PC-9 (cell line): Measurements from ENCODE around the gene MYH11. TPM values are rescaled to one million over a fixed set of nuclear protein-coding genes. Genes with fewer than 3 reads are reported as not detected.

ENCODE experiments used
- BruUV-seq: library from RNA; stranded (reverse); fragments of 400-500 nt; replicated peaks from 2 replicates; lab custom pipeline; 2021; lab: Mats Ljungman, UMichigan
- CTCF ChIA-PET: fragments of 300-600 bp; sonication (Branson Sonifier 250); formaldehyde crosslinking; loops from one replicate; lab custom pipeline; 2022; ENCODE audit warnings: antibody characterized with exemption; lab: Charles Lee
- POLR2A ChIA-PET: fragments of 300-600 bp; sonication (Branson Sonifier 250); formaldehyde crosslinking; loops from one replicate; lab custom pipeline; 2022; ENCODE audit warnings: antibody characterized with exemption; ENCODE audit not compliant: unreplicated experiment; lab: Charles Lee
- DNase-seq, 2 experiments: peaks; one replicate each; pipeline versions ENCODE4 v3.0.0 to v3.0.0-alpha.2; 2015 to 2022; ENCODE audit warnings: mixed read lengths in 1 of 2
- H2AFZ ChIP-seq: fragments of 200-600 bp; sonication (generic); 2 replicates; pipeline ENCODE4 v1.8.1; 2017; ENCODE audit warnings: antibody characterized with exemption
- H3F3A ChIP-seq: fragments of 200-600 bp; sonication (generic); 2 replicates; pipeline ENCODE4 v1.8.1; 2017; ENCODE audit warnings: antibody characterized with exemption, mild to moderate bottlenecking, low read depth; ENCODE audit not compliant: insufficient read depth
- H3K27ac ChIP-seq: fragments of 200-600 bp; sonication (generic); 2 replicates; pipeline ENCODE4 v1.6.1; 2016; ENCODE audit warnings: mixed run types
- H3K27me3 ChIP-seq: fragments of 200-600 bp; sonication (generic); 2 replicates; pipeline ENCODE4 v1.6.1; 2016; ENCODE audit warnings: low read depth, mixed run types; ENCODE audit not compliant: insufficient read depth
- H3K36me3 ChIP-seq: fragments of 200-600 bp; sonication (generic); 2 replicates; pipeline ENCODE4 v1.6.1; 2016; ENCODE audit warnings: low read depth, mixed run types
- H3K4me1 ChIP-seq: fragments of 200-600 bp; sonication (generic); replicated peaks from 2 replicates; pipeline ENCODE4 v1.6.1; 2016; ENCODE audit warnings: mixed run types; ENCODE audit not compliant: insufficient read depth
- H3K4me2 ChIP-seq: fragments of 200-600 bp; sonication (generic); 2 replicates; pipeline ENCODE4 v1.6.1; 2017; ENCODE audit warnings: mixed run types
- H3K4me3 ChIP-seq: fragments of 200-600 bp; sonication (generic); 2 replicates; pipeline ENCODE4 v1.6.1; 2016; ENCODE audit warnings: mixed run types
- H3K79me2 ChIP-seq: fragments of 200-600 bp; sonication (generic); 2 replicates; pipeline ENCODE4 v1.6.1; 2017; ENCODE audit warnings: low read depth, mixed run types
- H3K9me2 ChIP-seq: fragments of 200-600 bp; sonication (generic); 2 replicates; pipeline ENCODE4 v1.8.1; 2017; ENCODE audit warnings: mild to moderate bottlenecking; ENCODE audit not compliant: insufficient read depth
- H3K9me3 ChIP-seq: fragments of 200-600 bp; sonication (generic); 2 replicates; pipeline ENCODE4 v1.8.1; 2016; ENCODE audit warnings: low read depth; ENCODE audit not compliant: insufficient read depth
- H4K20me1 ChIP-seq: fragments of 200-600 bp; sonication (generic); 2 replicates; pipeline ENCODE4 v1.8.1; 2017; ENCODE audit not compliant: insufficient read depth
- EZH2 ChIP-seq: fragments of 200-600 bp; sonication (generic); IDR thresholded peaks from 2 replicates; pipeline ENCODE4 v1.8.0; 2017; ENCODE audit warnings: antibody characterized with exemption, low read depth
- intact Hi-C: fragments of 100-400 bp; cut with micrococcal nuclease; formaldehyde crosslinking; loops from one replicate; pipeline ENCODE4 v1.10.0; 2022; ENCODE audit not compliant: unreplicated experiment
- total RNA-seq: library from RNA; stranded (reverse); gene quantifications from 2 replicates; pipeline ENCODE4 v1.2.3, GENCODE V29; 2021
- TF ChIP-seq, protein P1 (sequence below): fragments of 200-600 bp; sonication (generic); conservative IDR thresholded peaks from 2 replicates; pipeline ENCODE4 v1.6.1; 2017; ENCODE audit warnings: mixed run types, antibody characterized with exemption, mild to moderate bottlenecking, moderate library complexity

MYH11 gene
- total RNA-seq, 1 experiment from 2014 or later, result 0.11 TPM

- intact Hi-C loops, result no loop called here
- POLR2A ChIA-PET, result no interaction called here
- H3K9me3 ChIP-seq, result no peaks in the 10 kb centered on the region
- DNase-seq, result no peak
- no peak overlapping the region for H2AFZ ChIP-seq
- peaks cover 8% of the 10 kb centered on the region; the same call in 1 of the 2 replicates for H3K4me1 ChIP-seq
- no peak overlapping the region for H3K4me2 ChIP-seq
- TF ChIP-seq, protein P1, sequence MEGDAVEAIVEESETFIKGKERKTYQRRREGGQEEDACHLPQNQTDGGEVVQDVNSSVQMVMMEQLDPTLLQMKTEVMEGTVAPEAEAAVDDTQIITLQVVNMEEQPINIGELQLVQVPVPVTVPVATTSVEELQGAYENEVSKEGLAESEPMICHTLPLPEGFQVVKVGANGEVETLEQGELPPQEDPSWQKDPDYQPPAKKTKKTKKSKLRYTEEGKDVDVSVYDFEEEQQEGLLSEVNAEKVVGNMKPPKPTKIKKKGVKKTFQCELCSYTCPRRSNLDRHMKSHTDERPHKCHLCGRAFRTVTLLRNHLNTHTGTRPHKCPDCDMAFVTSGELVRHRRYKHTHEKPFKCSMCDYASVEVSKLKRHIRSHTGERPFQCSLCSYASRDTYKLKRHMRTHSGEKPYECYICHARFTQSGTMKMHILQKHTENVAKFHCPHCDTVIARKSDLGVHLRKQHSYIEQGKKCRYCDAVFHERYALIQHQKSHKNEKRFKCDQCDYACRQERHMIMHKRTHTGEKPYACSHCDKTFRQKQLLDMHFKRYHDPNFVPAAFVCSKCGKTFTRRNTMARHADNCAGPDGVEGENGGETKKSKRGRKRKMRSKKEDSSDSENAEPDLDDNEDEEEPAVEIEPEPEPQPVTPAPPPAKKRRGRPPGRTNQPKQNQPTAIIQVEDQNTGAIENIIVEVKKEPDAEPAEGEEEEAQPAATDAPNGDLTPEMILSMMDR, result no peak
- no peak for TF ChIP-seq EZH2
- H3K27me3 ChIP-seq, result no peaks in the 10 kb centered on the region
- H3K79me2 ChIP-seq, result peaks cover 76% of the 10 kb centered on the region
- H3K27ac ChIP-seq, result no peak overlapping the region
- H3K36me3 ChIP-seq, result no peaks in the 10 kb centered on the region
- H3K4me3 ChIP-seq, result no peak overlapping the region
- H3K9me2 ChIP-seq, result no peaks in the 10 kb centered on the region
- peaks cover 2% of the 10 kb centered on the region; the same call in 1 of the 2 replicates for H3F3A ChIP-seq
- no peaks in the 10 kb centered on the region; the same call in 1 of the 2 replicates for H4K20me1 ChIP-seq
- CTCF ChIA-PET, result no interaction called here
- no TSS peak for BruUV-seq
Observed at GRCh38 chr16:15654591-15654990, 202.2 kb downstream of the MYH11 start.

DNA sequence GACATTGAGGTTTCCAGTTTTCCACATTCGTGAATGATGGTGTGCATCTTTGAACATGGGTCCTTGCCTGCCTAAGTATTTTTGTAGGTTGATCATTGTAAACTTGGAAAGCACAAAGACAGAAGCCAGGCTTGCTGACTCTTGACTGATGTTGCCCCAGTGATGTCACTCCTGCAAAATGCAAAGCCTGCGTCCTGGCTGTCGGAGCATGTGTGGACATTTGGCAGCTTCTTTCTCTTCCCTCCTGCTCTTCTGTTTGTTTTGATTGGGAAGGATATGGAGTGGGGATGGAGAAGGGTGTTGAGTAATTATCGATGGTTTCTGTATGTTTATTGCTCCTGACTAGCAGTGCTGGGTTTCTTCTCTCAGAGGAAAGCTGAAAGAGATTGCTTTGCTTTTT, 203.6 kb downstream of the MYH11 start:
- ChIA-PET CTCF (interaction anchor here (0.6 to 0.7 kb wide), 3 partner anchors 19 to 180 kb away, joined by 3 to 8 read pairs (median 5); no protein-coding TSS in a partner anchor), POLR2A (no interaction called here)
- H3K4me1 ChIP-seq, result peaks cover 14% of the 10 kb centered on the region; the same call in 1 of the 2 replicates
- H3F3A ChIP-seq, result peaks cover 6% of the 10 kb centered on the region; the same call in 1 of the 2 replicates
- H3K79me2 ChIP-seq, result peaks cover 68% of the 10 kb centered on the region
- H3K9me3 ChIP-seq, result no peaks in the 10 kb centered on the region
- H3K27ac ChIP-seq, result no peak overlapping the region
- no peak overlapping the region for H3K4me2 ChIP-seq
- no peaks in the 10 kb centered on the region for H3K9me2 ChIP-seq
- no peak overlapping the region for H3K4me3 ChIP-seq
- intact Hi-C loops, result no loop called here
- H3K36me3 ChIP-seq, result no peaks in the 10 kb centered on the region
- no peaks in the 10 kb centered on the region for H3K27me3 ChIP-seq
- no peak overlapping the region for H2AFZ ChIP-seq
- no peak for DNase-seq
- no TSS peak for BruUV-seq
- TF ChIP-seq EZH2, result no peak
- TF ChIP-seq, protein P1, result no peak
- no peaks in the 10 kb centered on the region; the same call in 1 of the 2 replicates for H4K20me1 ChIP-seq

Other genes with a start within 250 kb of the MYH11 start
- gene MARF1, start 213.9 kb downstream of the MYH11 start, total RNA-seq, result 68.1 and 69.4 TPM in 2 replicates
- gene NDE1, start 206.8 kb downstream of the MYH11 start, total RNA-seq, result 114 and 119 TPM in 2 replicates
- 93.4 and 125 TPM in 2 replicates for gene CEP20, start 31.6 kb upstream of the MYH11 start, total RNA-seq
- gene ABCC1, start 92.6 kb upstream of the MYH11 start, total RNA-seq, result 139 and 146 TPM in 2 replicates